HG03108 (cell line): ENCODE results near the gene CCNL1.
"Not testable (repeated sequence)": the region's sequence is repeated elsewhere in the genome, so short reads cannot be mapped to it uniquely, and the experiment has no call there.

Experiments
- ATAC-seq: cut with Tn5 transposase; IDR thresholded peaks from one replicate; pipeline ENCODE4 v1.9.1; 2021; ENCODE audit warnings: moderate library complexity; ENCODE audit not compliant: unreplicated experiment

Gene CCNL1

DNA sequence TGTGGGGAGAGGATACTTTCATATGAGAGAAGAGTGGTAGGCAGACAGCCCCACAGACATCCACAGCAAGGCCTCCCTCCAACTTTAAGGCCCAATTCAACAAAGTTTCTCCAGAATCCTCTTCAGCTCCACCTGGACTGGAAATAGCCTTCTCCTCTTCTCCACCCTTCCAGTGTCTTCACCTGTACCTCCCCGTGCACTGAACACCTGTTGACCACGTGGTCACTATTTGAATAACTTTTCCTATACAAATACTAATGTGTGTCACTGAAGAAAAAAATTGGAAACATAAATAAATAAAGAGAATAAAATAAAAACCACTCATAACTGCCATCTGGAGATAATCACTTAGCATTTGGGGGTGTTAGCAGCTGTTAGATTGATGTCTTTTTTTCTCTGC, 52.9 kb downstream of the CCNL1 start:
- no peak for ATAC-seq

GRCh38 chr3:157104928-157105652, 54.9 kb downstream of the CCNL1 start:
- peak; percentile 41 for ATAC-seq

DNA sequence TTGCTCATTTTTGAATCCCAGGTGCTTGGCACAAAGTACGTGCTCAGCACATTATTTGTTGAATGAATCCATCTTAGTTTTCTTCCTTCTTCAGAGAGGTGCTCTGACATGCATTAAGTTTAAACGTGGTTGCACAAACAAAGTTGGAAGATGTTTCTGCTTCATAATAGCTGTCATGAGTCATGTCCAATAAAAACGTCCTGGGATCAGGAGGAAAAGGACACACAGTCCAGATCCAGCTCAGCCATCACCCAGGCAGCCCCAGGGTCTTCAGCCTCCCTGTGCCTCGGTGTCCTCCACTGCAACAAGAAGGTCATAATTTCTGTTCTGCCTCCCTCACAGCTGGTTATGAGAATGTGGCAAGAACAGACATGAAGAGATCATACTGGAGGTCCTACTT, 55.4 kb downstream of the CCNL1 start:
- ATAC-seq = no peak

- no peak for ATAC-seq
These were observed 56.1 kb downstream of the CCNL1 start for GRCh38 chr3:157103860-157104259.

- peak; percentile 81 for ATAC-seq
These were observed 56.7 kb downstream of the CCNL1 start for GRCh38 chr3:157103280-157103679.

- ATAC-seq = not testable (repeated sequence)
These were observed 57.4 kb downstream of the CCNL1 start for GRCh38 chr3:157102595-157102994.

GRCh38 chr3:157102098-157102497, 57.8 kb downstream of the CCNL1 start:
- ATAC-seq = no peak

GRCh38 chr3:157101486-157101885, 58.5 kb downstream of the CCNL1 start:
- ATAC-seq = no peak

DNA sequence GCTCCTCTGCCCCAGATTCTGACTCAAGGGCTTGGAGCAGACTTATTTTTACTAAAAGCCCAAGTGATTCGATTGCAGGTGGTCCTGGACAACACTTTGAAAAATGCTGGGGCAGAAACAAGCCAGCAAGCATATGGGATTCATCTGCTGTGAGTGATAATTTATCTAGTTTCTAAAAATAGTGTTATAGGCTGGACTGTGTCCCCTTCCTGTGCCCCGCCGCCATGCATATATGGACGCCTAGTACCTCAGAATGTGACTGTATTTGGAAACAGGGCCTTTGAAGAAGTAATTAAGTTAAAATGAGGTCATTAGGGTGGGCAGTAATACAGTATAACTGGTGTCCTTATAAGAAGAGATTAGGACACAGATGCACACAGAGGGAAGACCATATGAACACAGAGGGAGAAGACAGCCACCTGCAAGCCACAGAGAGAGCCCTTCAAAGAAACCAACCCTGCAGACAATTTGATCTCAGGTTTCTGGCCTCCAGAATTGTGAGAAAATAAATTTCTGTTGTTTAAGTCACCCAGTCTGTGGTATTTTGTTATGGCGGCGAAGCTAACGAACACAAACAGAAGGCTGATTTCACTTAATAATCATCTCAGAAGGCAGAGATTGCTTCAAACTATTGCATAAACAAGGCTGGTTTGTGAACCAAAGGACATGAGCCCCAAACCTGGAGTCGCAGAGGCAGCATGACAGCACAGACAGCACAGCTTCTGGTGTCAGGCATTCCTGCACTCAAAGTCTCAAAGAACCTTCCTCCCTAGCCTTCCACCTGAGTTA, 59.1 kb downstream of the CCNL1 start:
- no peak for ATAC-seq

DNA sequence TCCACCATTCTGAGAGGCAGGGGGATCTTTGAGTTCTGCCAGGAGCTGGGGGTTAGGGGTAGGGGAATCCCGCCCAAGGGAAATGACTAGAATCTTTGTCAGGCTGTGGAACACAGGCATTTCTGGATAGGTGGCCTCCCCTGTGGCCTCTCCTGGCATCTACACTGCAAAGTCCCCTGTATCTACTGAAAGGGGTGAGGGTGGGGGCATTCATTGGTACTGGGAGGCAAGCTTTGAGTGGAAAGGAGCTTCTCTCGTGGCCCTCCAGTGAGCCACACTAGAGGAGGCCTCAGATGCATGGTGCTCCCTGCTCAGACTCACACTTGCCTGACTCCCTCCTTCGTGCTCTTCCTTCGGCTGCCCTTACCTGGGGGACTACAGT, 59.9 kb downstream of the CCNL1 start:
- no peak for ATAC-seq

- ATAC-seq = no peak
These were observed 60.4 kb downstream of the CCNL1 start for GRCh38 chr3:157099326-157100095.

DNA sequence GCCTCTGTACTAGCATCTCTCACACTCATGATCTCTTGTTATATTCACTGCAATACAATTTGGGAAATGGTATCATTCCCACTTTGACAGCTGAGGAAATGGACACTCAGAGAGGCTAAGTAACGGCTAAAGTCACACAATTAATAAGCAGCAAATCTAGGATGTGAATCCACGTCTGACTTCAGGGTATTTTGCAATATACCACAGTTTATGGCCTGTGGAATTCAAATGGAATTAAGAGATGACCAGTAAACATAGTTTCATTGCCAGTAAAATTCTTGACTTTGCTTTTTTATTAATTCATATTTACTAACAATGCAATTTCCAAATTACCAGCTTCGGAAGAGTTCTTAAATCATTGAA, 61.1 kb downstream of the CCNL1 start:
- no peak for ATAC-seq

- ATAC-seq = no peak
These were observed 61.7 kb downstream of the CCNL1 start for GRCh38 chr3:157098121-157098822.
